Effector memory CD4-positive, alpha-beta T cell (primary cell): ENCODE data around the gene TUBGCP2.

ENCODE experiments used
- DNase-seq, 3 donors: peaks; one replicate each; pipeline ENCODE4 v3.0.0-alpha.2; 2020
- H3K27ac ChIP-seq: 2 replicates; pipeline ENCODE4 v1.7.0; 2013; ENCODE audit warnings: mild to moderate bottlenecking, low read length, moderate library complexity; ENCODE audit not compliant: insufficient read depth, poor library complexity, severe bottlenecking
- H3K27me3 ChIP-seq: replicated peaks from 2 replicates; pipeline ENCODE4 v1.7.0; 2013; ENCODE audit warnings: mild to moderate bottlenecking, low read length; ENCODE audit not compliant: insufficient read depth, control insufficient read depth, poor library complexity, severe bottlenecking
- H3K36me3 ChIP-seq: 2 replicates; pipeline ENCODE4 v1.7.0; 2013; ENCODE audit warnings: mild to moderate bottlenecking, low read length, moderate library complexity; ENCODE audit not compliant: control insufficient read depth, insufficient read depth
- H3K4me1 ChIP-seq: 2 replicates; pipeline ENCODE4 v1.7.0; 2013; ENCODE audit warnings: low read length, mild to moderate bottlenecking; ENCODE audit not compliant: control insufficient read depth, insufficient read depth, poor library complexity, severe bottlenecking
- H3K4me3 ChIP-seq: 2 replicates; pipeline ENCODE4 v1.7.0; 2013; ENCODE audit warnings: low read length, low read depth, mild to moderate bottlenecking; ENCODE audit not compliant: insufficient read depth, poor library complexity, severe bottlenecking
- H3K9me3 ChIP-seq: 2 replicates; pipeline ENCODE4 v1.7.0; 2013; ENCODE audit warnings: mild to moderate bottlenecking, low read length, moderate library complexity; ENCODE audit not compliant: control insufficient read depth

Gene TUBGCP2

GRCh38 chr10:133306097-133306476, 2.6 kb downstream of the TUBGCP2 start:
- Histone ChIP-seq H3K4me3 (no peak overlapping the region), H3K36me3 (peaks cover 32% of the 10 kb centered on the region), H3K9me3 (no peaks in the 10 kb centered on the region), H3K27me3 (no peaks in the 10 kb centered on the region), H3K27ac (no peak overlapping the region), H3K4me1 (peaks cover 16% of the 10 kb centered on the region)
- no peak for DNase-seq

DNA sequence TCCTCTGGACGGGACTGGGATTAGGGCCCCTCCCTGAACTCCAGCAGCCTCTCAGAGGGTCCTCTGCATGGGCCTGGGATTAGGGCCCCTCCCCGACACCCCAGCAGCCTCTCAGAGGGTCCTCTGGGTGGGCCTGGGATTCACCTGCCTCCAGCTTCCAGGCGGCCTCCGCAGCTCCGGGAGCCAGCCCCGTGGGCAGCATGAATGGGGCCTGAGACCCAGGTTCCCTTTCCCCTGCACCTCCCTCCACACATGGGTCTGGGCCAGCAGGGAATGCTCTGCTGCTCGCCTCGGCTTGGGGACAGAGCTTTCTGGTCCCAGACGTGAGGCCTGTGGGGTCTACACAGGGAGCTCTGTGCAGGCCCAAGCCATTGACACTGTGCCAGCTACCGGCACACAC, 5.5 kb downstream of the TUBGCP2 start:
- peaks cover 48% of the 10 kb centered on the region for H3K36me3 ChIP-seq
- H3K27ac ChIP-seq = no peak overlapping the region
- H3K4me1 ChIP-seq = peaks cover 12% of the 10 kb centered on the region
- DNase-seq = no peak
- no peaks in the 10 kb centered on the region for H3K27me3 ChIP-seq
- no peaks in the 10 kb centered on the region for H3K9me3 ChIP-seq
- no peak overlapping the region for H3K4me3 ChIP-seq

DNA sequence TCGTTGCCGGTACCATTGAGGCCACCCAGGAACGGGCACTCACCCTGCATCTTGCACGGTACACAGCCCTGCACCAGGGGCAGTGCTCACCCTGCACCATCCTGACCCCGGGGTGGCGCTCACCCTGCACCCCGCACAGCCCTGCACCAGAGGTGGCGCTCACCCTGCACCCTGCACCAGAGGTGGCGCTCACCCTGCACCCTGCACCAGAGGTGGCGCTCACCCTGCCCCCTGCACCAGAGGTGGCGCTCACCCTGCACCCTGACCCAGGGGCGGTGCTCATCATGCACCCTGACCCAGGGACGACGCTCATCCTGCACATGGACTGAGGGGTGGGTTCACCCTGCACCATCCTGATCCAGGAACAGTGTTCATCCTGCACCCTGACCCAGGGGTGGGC, 6.4 kb downstream of the TUBGCP2 start:
- H3K4me3 ChIP-seq = no peak overlapping the region
- H3K4me1 ChIP-seq = peaks cover 5% of the 10 kb centered on the region
- no peaks in the 10 kb centered on the region for H3K27me3 ChIP-seq
- H3K9me3 ChIP-seq = no peaks in the 10 kb centered on the region
- H3K36me3 ChIP-seq = peaks cover 57% of the 10 kb centered on the region
- DNase-seq = no peak
- no peak overlapping the region for H3K27ac ChIP-seq

DNA sequence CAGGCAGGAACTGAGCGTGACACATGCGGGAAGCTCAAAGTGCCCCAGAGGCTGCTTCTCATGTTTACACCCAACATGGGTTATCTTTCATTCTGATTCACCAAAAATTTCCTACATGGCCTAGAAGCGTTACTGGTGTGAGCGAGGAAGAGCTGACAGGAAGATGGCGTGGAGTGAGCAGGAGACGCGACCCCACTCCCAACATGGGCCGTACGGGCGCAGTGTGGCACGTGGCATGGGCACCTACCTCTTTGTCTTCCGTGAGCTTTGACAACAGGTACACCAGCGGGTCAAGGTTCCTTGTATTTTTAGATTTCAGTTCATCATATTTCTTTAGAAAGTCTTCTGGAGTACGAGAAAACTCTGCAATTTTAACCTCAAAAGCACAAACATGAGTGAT, 8.9 kb downstream of the TUBGCP2 start:
- no peak overlapping the region for H3K4me3 ChIP-seq
- no peak overlapping the region for H3K27ac ChIP-seq
- H3K27me3 ChIP-seq = no peaks in the 10 kb centered on the region
- no peaks in the 10 kb centered on the region for H3K4me1 ChIP-seq
- DNase-seq = no peak
- H3K9me3 ChIP-seq = no peaks in the 10 kb centered on the region
- peaks cover 72% of the 10 kb centered on the region for H3K36me3 ChIP-seq

GRCh38 chr10:133299224-133299623, 9.4 kb downstream of the TUBGCP2 start:
- Histone ChIP-seq H3K27me3 (no peaks in the 10 kb centered on the region), H3K9me3 (no peaks in the 10 kb centered on the region), H3K36me3 (peaks cover 77% of the 10 kb centered on the region), H3K27ac (no peak overlapping the region), H3K4me3 (no peak overlapping the region), H3K4me1 (no peaks in the 10 kb centered on the region)
- DNase-seq = no peak

GRCh38 chr10:133298466-133298865, 10.2 kb downstream of the TUBGCP2 start:
- H3K4me3 ChIP-seq = no peak overlapping the region
- no peak overlapping the region for H3K27ac ChIP-seq
- no peaks in the 10 kb centered on the region for H3K9me3 ChIP-seq
- H3K4me1 ChIP-seq = no peaks in the 10 kb centered on the region
- DNase-seq = no peak
- H3K27me3 ChIP-seq = no peaks in the 10 kb centered on the region
- H3K36me3 ChIP-seq = peaks cover 85% of the 10 kb centered on the region

GRCh38 chr10:133297504-133297903, 11.2 kb downstream of the TUBGCP2 start:
- no peaks in the 10 kb centered on the region for H3K4me1 ChIP-seq
- no peaks in the 10 kb centered on the region for H3K27me3 ChIP-seq
- peaks cover 92% of the 10 kb centered on the region for H3K36me3 ChIP-seq
- DNase-seq = no peak
- H3K27ac ChIP-seq = no peak overlapping the region
- no peaks in the 10 kb centered on the region for H3K9me3 ChIP-seq
- H3K4me3 ChIP-seq = no peak overlapping the region

GRCh38 chr10:133295426-133296320, 13.0 kb downstream of the TUBGCP2 start:
- Histone ChIP-seq H3K4me1 (no peaks in the 10 kb centered on the region), H3K36me3 (peaks cover 83% of the 10 kb centered on the region), H3K27ac (no peak overlapping the region), H3K4me3 (no peak overlapping the region), H3K27me3 (no peaks in the 10 kb centered on the region), H3K9me3 (no peaks in the 10 kb centered on the region)
- no peak for DNase-seq

- DNase-seq = no peak
- no peak overlapping the region for H3K27ac ChIP-seq
- H3K9me3 ChIP-seq = no peaks in the 10 kb centered on the region
- peaks cover 78% of the 10 kb centered on the region for H3K36me3 ChIP-seq
- H3K4me3 ChIP-seq = no peak overlapping the region
- no peaks in the 10 kb centered on the region for H3K4me1 ChIP-seq
- no peaks in the 10 kb centered on the region for H3K27me3 ChIP-seq
These were observed 14.5 kb downstream of the TUBGCP2 start for GRCh38 chr10:133294189-133294588.

DNA sequence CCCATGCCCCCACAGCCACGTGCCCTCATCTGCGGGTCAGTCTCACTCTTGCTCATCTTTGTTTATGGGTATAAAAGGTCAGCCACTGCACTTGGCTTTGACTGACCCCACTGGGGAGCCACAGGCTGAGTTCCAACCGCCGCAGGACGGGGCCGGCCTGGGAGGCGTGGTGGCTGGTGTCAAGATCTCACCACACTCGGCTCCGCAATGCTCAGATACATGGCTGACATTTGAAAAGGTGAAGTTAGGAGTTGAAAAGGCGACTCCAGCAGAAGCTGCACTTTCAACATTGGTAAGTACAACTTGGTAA, 14.9 kb downstream of the TUBGCP2 start:
- H3K36me3 ChIP-seq = peaks cover 78% of the 10 kb centered on the region
- no peaks in the 10 kb centered on the region for H3K9me3 ChIP-seq
- no peaks in the 10 kb centered on the region for H3K4me1 ChIP-seq
- no peaks in the 10 kb centered on the region for H3K27me3 ChIP-seq
- DNase-seq = no peak
- no peak overlapping the region for H3K4me3 ChIP-seq
- H3K27ac ChIP-seq = no peak overlapping the region
